CD4-positive, alpha-beta T cell (primary cell): ENCODE data around the gene KRTAP10-5. TPM values are rescaled to one million over a fixed set of nuclear protein-coding genes. Genes with fewer than 3 reads are reported as not detected.
"Not testable (repeated sequence)": the region's sequence is repeated elsewhere in the genome, so short reads cannot be mapped to it uniquely, and the experiment has no call there.

ENCODE experiments used
- ATAC-seq: fragments of 200-7000 bp; cut with Tn5 transposase; one replicate; pipeline ENCODE4 v1.10.0; 2022; ENCODE audit warnings: mild to moderate bottlenecking; ENCODE audit not compliant: poor library complexity
- CTCF ChIA-PET: fragments of 350-600 bp; sonication (Branson Sonifier 250); formaldehyde crosslinking; loops from one replicate; lab custom pipeline; 2021; ENCODE audit warnings: antibody characterized with exemption, inconsistent platforms; lab: Charles Lee
- POLR2A ChIA-PET: fragments of 350-600 bp; sonication (Branson Sonifier 250); formaldehyde crosslinking; loops from one replicate; lab custom pipeline; 2021; ENCODE audit warnings: antibody characterized with exemption, inconsistent platforms; lab: Charles Lee
- DNase-seq, 14 experiments: peaks; one replicate each; pipeline ENCODE4 v3.0.0-alpha.2; 2013 to 2020; ENCODE audit warnings: mixed read lengths in 2 of 14
- H3K27ac ChIP-seq, 2 donors: one replicate each; pipeline versions ENCODE4 v1.5.1 to v1.7.0; 2013; ENCODE audit warnings: low read length in 2 of 2, low read depth in 1 of 2, mild to moderate bottlenecking in 1 of 2
- H3K27me3 ChIP-seq, 2 experiments: 1 replicate in 1 of 2; 2 replicates in 1 of 2; pipeline versions ENCODE4 v1.6.1 to v1.7.0; 2013; ENCODE audit warnings: low read length in 2 of 2, control low read depth in 1 of 2, mild to moderate bottlenecking in 1 of 2, moderate library complexity in 1 of 2; ENCODE audit not compliant: insufficient read depth in 2 of 2, control insufficient read depth in 1 of 2
- H3K36me3 ChIP-seq: one replicate; pipeline ENCODE4 v1.6.1; 2013; ENCODE audit warnings: low read length, control low read depth; ENCODE audit not compliant: insufficient read depth
- H3K4me1 ChIP-seq: one replicate; pipeline ENCODE4 v1.6.1; 2013; ENCODE audit warnings: low read length, control low read depth; ENCODE audit not compliant: insufficient read depth
- H3K4me3 ChIP-seq: one replicate; pipeline ENCODE4 v1.5.1; 2013; ENCODE audit warnings: mild to moderate bottlenecking, low read length, moderate library complexity
- H3K9me3 ChIP-seq, 2 experiments: 1 replicate in 1 of 2; 2 replicates in 1 of 2; pipeline versions ENCODE4 v1.6.1 to v1.7.0; 2013; ENCODE audit warnings: low read length in 2 of 2, mild to moderate bottlenecking in 2 of 2, control low read depth in 1 of 2, moderate library complexity in 1 of 2; ENCODE audit not compliant: control insufficient read depth in 1 of 2, insufficient read depth in 1 of 2
- H3K27ac Mint-ChIP-seq: one replicate; pipeline ENCODE4 v1.8.0; 2020; ENCODE audit warnings: mixed read lengths
- H3K27me3 Mint-ChIP-seq: one replicate; pipeline ENCODE4 v1.8.0; 2021; ENCODE audit warnings: mixed read lengths
- H3K36me3 Mint-ChIP-seq: one replicate; pipeline ENCODE4 v1.8.0; 2021; ENCODE audit warnings: low read depth, mixed read lengths
- H3K4me1 Mint-ChIP-seq: one replicate; pipeline ENCODE4 v1.8.0; 2021; ENCODE audit warnings: low read depth, mixed read lengths
- H3K4me3 Mint-ChIP-seq: one replicate; pipeline ENCODE4 v1.8.0; 2020; ENCODE audit warnings: mild to moderate bottlenecking, mixed read lengths
- H3K9me3 Mint-ChIP-seq: one replicate; pipeline ENCODE4 v1.8.0; 2020; ENCODE audit warnings: mixed read lengths
- intact Hi-C, 2 experiments: fragments of 100-400 bp; cut with DNase I in 1 of 2; cut with micrococcal nuclease in 1 of 2; formaldehyde crosslinking; loops; one replicate each; pipeline versions ENCODE4 v1.15.1 to v1.9.0; 2023 to 2025; cut with DNase I, micrococcal nuclease
- total RNA-seq, 174 experiments: library from RNA in 2 of 174; stranded (reverse) in 2 of 174; gene quantifications; one replicate each; pipeline ENCODE4 v1.2.3 and lab custom pipeline; 2021 to 2026
- TF ChIP-seq, protein P1 (sequence below): fragments of 200-600 bp; IDR thresholded peaks from one replicate; pipeline ENCODE4 v1.8.0; 2022; ENCODE audit warnings: antibody characterized with exemption, mild to moderate bottlenecking

Gene KRTAP10-5
- total RNA-seq, 2 experiments from 2014 or later, result not detected

- Histone ChIP-seq H3K27me3 (no peaks in the 10 kb centered on the region), H3K4me3 (no peak overlapping the region), H3K9me3 (peaks cover 18 to 25% of the 10 kb centered on the region in 2 experiments), H3K27ac (no peak overlapping the region), H3K4me1 (peaks cover 18% of the 10 kb centered on the region), H3K36me3 (no peaks in the 10 kb centered on the region)
- Mint-ChIP-seq H3K36me3 (peaks cover 39% of the 10 kb centered on the region), H3K27me3 (no peaks in the 10 kb centered on the region), H3K4me3 (no peak overlapping the region), H3K27ac (no peak overlapping the region), H3K9me3 (peaks cover 18% of the 10 kb centered on the region), H3K4me1 (peaks cover 30% of the 10 kb centered on the region)
- TF ChIP-seq, protein P1, sequence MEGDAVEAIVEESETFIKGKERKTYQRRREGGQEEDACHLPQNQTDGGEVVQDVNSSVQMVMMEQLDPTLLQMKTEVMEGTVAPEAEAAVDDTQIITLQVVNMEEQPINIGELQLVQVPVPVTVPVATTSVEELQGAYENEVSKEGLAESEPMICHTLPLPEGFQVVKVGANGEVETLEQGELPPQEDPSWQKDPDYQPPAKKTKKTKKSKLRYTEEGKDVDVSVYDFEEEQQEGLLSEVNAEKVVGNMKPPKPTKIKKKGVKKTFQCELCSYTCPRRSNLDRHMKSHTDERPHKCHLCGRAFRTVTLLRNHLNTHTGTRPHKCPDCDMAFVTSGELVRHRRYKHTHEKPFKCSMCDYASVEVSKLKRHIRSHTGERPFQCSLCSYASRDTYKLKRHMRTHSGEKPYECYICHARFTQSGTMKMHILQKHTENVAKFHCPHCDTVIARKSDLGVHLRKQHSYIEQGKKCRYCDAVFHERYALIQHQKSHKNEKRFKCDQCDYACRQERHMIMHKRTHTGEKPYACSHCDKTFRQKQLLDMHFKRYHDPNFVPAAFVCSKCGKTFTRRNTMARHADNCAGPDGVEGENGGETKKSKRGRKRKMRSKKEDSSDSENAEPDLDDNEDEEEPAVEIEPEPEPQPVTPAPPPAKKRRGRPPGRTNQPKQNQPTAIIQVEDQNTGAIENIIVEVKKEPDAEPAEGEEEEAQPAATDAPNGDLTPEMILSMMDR, result no peak
- DNase-seq (no peak), ATAC-seq (no peak)
- intact Hi-C loops, result no loop called here
- POLR2A ChIA-PET, result no interaction called here
- CTCF ChIA-PET, result no interaction called here
Observed at GRCh38 chr21:44550807-44551206, 29.6 kb downstream of the KRTAP10-5 start.

DNA sequence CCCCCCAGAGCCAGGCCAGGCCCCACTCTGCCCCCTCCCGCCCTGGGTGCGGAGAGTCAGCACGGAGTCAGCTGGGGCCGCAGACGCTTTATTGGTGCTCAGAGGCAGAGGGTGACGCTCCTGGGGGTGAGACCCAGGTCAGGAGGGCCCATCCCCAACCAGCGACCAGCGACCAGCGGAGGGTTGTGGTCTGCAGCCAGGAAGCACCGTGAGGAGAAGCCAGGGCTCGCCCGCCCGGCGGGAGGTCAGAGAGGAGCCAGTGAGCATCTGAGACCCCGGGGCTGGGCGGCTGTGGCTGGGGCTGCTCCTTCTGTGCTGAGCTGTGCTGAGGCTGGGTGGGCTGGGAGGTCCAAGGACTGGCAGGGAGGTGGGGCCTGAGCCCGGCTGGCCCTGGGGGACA lies 30.1 kb downstream of the KRTAP10-5 start:
- peaks cover 23% of the 10 kb centered on the region for H3K9me3 Mint-ChIP-seq
- peaks cover 18 to 21% of the 10 kb centered on the region in 2 experiments for H3K9me3 ChIP-seq
- H3K4me3 Mint-ChIP-seq, H3K27me3 Mint-ChIP-seq, CTCF ChIA-PET, H3K27me3 ChIP-seq, H3K27ac ChIP-seq, H3K27ac Mint-ChIP-seq, H3K36me3 ChIP-seq, ATAC-seq, intact Hi-C loops, POLR2A ChIA-PET, H3K4me3 ChIP-seq, DNase-seq: not testable (repeated sequence)
- H3K4me1 ChIP-seq, result peaks cover 18% of the 10 kb centered on the region
- H3K4me1 Mint-ChIP-seq, result peaks cover 33% of the 10 kb centered on the region
- H3K36me3 Mint-ChIP-seq, result peaks cover 44% of the 10 kb centered on the region

GRCh38 chr21:44549525-44550211 lies 30.7 kb downstream of the KRTAP10-5 start:
- H3K27ac Mint-ChIP-seq, result peak overlapping the region; percentile 90
- CTCF ChIA-PET, result no interaction called here
- H3K9me3 Mint-ChIP-seq, result peaks cover 24% of the 10 kb centered on the region

More at GRCh38 chr21:44549525-44550211, 30.7 kb downstream of the KRTAP10-5 start:
- peaks cover 18% of the 10 kb centered on the region in 2 experiments for H3K9me3 ChIP-seq
- POLR2A ChIA-PET, result no interaction called here
- peaks cover 18% of the 10 kb centered on the region for H3K4me1 ChIP-seq
- Mint-ChIP-seq H3K4me1 (peaks cover 33% of the 10 kb centered on the region), H3K36me3 (peaks cover 45% of the 10 kb centered on the region), H3K27me3 (no peaks in the 10 kb centered on the region), H3K4me3 (no peak overlapping the region)
- ATAC-seq (no peak), DNase-seq (peak in 1 of 14 experiments; percentile 11)
- intact Hi-C loops, result loop anchor here (5.0 to 10.0 kb wide), 2 partner anchors 65 to 108 kb away; partner anchors contain the start of genes KRTAP10-8 (in 1 of the 2) and KRTAP12-3 (in 1 of the 2)
- no peaks in the 10 kb centered on the region for H3K27me3 ChIP-seq
- no peaks in the 10 kb centered on the region for H3K36me3 ChIP-seq
- no peak overlapping the region for H3K27ac ChIP-seq
- TF ChIP-seq, protein P1, result no peak
- no peak overlapping the region for H3K4me3 ChIP-seq
